Measurements from ENCODE around the gene HDAC4. TPM values are rescaled to one million over a fixed set of nuclear protein-coding genes. Genes with fewer than 3 reads are reported as not detected.

Gene HDAC4
- total and polyA plus RNA-seq, 2 of the 8 experiments (the other 6 are each of a cell fraction or from before 2014, with no cell fraction given), result 15.4 to 31.5 TPM

DNA sequence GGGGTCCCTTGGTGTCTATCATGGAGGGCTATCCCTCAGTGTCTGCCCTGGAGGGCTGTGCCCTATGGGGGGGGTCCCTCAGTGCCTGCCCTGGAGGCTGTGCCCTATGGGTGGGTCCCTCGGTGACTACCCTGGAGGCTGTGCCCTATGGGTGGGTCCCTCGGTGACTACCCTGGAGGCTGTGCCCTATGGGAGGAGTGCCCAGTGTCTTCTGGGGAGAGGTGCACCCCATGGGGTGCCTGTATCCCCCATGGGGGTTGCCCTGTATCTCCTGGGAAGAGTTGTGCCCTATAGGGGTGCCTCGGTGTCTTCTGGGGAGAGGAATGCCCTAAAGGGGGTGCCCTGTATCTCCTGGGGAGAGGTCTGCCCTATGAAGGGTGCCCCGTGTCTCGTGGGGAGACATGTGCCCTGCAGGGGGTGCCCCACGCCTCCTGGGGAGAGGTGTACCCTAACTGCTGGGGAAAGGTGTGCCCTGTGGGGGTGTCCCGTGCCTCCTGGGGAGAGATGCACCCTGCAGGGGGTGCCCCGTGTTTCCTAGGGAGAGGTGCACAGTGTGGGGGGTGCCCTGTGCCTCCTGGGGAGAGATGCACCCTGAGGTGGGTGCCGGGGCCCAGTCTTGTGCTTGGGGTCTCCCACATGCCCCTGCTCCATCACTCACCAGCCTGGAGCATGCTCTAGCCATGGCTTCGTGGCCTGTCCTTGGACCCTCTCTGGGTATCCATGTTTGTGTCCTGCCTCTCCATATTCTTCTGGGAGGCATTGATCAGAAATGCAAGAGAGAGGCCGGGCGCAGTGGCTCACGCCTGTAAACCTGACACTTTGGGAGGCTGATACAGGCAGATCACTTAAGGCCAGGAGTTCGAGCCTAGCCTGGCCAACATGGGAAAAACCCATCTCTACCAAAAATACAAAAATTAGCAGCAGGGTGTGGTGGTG lies 215.6 kb downstream of the HDAC4 start:
- CTCF ChIA-PET (ENCODE audit: partially characterized antibody), result no interaction called here
- Histone ChIP-seq H3K4ac (replicated peaks; ENCODE audit: insufficient read length, low read depth, low read length) (no peak overlapping the region), H3K4me2 (ENCODE audit: insufficient read depth in 1 of 2, low read depth in 2 of 2, low read length in 2 of 2) (no peak overlapping the region), H3K23me2 (ENCODE audit: low read depth, low read length) (no peaks in the 10 kb centered on the region), H3K9ac (replicated peaks in 1 of 4; ENCODE audit: extremely low read depth in 1 of 4, low read depth in 3 of 4, low read length in 3 of 4) (no peak overlapping the region), H2BK20ac (ENCODE audit: low read length) (no peak overlapping the region), H3K9me3 (ENCODE audit: insufficient read depth in 2 of 2, low read depth in 1 of 2, low read length in 1 of 2) (peaks cover 4 to 11% of the 10 kb centered on the region in 2 experiments), H3K23ac (ENCODE audit: insufficient read length) (no peak overlapping the region), H2BK5ac (ENCODE audit: low read depth, low read length) (no peak overlapping the region), H2BK12ac (ENCODE audit: low read depth, low read length) (no peak overlapping the region), H4K20me1 (replicated peaks in 1 of 2; ENCODE audit: control insufficient read depth in 1 of 2, insufficient read depth in 2 of 2, low read length in 2 of 2) (no peaks in the 10 kb centered on the region), H3K79me2 (ENCODE audit: control insufficient read depth in 1 of 2, insufficient read depth in 2 of 2, low read length in 2 of 2) (no peaks in the 10 kb centered on the region; a peak in 1 of 4 replicates), H2BK15ac (ENCODE audit: low read length) (no peak overlapping the region), H2AFZ (ENCODE audit: low read length) (no peak overlapping the region), H3K79me1 (ENCODE audit: low read depth, low read length) (no peaks in the 10 kb centered on the region; the same call in 1 of the 2 replicates), H3K56ac (replicated peaks; ENCODE audit: insufficient read length, low read depth, low read length) (no peak overlapping the region), H3K18ac (ENCODE audit: extremely low read depth, low read length) (no peak overlapping the region), H2BK120ac (replicated peaks; ENCODE audit: low read depth, low read length) (no peak overlapping the region), H3K36me3 (ENCODE audit: control insufficient read depth in 2 of 4, insufficient read depth in 4 of 4, low read length in 3 of 4) (peaks cover 0 to 13% (median 8%) of the 10 kb centered on the region in 4 experiments; a peak in 7 of 8 replicates), H3K4me1 (replicated peaks in 1 of 4; ENCODE audit: control insufficient read depth in 3 of 4, insufficient read depth in 4 of 4, low read length in 3 of 4) (no peaks in the 10 kb centered on the region; a peak in 1 of 7 replicates), H4K91ac (replicated peaks; ENCODE audit: insufficient read length, low read length) (no peak overlapping the region), H3K27ac (ENCODE audit: low read depth, low read length) (no peak overlapping the region), H4K8ac (ENCODE audit: extremely low read depth, insufficient read depth, low read length) (no peak overlapping the region), H3K4me3 (ENCODE audit: extremely low read depth in 1 of 4, insufficient read depth in 2 of 4, low read depth in 3 of 4, low read length in 4 of 4) (no peak overlapping the region), H3K27me3 (replicated peaks in 1 of 4; ENCODE audit: control insufficient read depth in 3 of 4, extremely low read depth in 1 of 4, insufficient read depth in 3 of 4, low read length in 3 of 4) (no peaks in the 10 kb centered on the region), H4K5ac (ENCODE audit: insufficient read length, low read depth, low read length) (no peak overlapping the region), H2AK5ac (ENCODE audit: low read depth, low read length) (no peak overlapping the region), H3K14ac (ENCODE audit: insufficient read length) (no peak overlapping the region)
- POLR2A ChIA-PET (ENCODE audit: partially characterized antibody), result no interaction called here
- no peak for FAIRE-seq
- WGBS, 2 experiments (ENCODE audit: extremely low coverage in 1 of 2, insufficient coverage in 1 of 2, insufficient read length in 1 of 2, insufficient replicate concordance in 2 of 2, low coverage in 1 of 2, low lambda C conversion rate in 2 of 2, missing lambda C conversion rate in 1 of 2), result 89% methylated on average over 14 of the region's 14 CpGs; no CpG with 5 or more reads in 1 of the 2 experiments
- DNase-seq (ENCODE audit: low read depth in 1 of 2, low spot score in 2 of 2), result no peak
- TF ChIP-seq, protein P1, sequence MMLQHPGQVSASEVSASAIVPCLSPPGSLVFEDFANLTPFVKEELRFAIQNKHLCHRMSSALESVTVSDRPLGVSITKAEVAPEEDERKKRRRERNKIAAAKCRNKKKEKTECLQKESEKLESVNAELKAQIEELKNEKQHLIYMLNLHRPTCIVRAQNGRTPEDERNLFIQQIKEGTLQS (IDR thresholded peaks at IDR 0.05; ENCODE audit: insufficient read depth, low read depth, low read length), result no peak
- TF ChIP-seq RNF2 (IDR thresholded peaks at IDR 0.05; ENCODE audit: borderline replicate concordance, low read depth, low read length, missing control alignments, poor library complexity, severe bottlenecking) (no peak), SIRT6 (IDR thresholded peaks at IDR 0.05; ENCODE audit: low read length) (no peak), NRF1 (IDR thresholded peaks at IDR 0.05; ENCODE audit: low read depth, low read length) (no peak), EP300 (IDR thresholded peaks at IDR 0.05; ENCODE audit: borderline replicate concordance in 1 of 2, low read depth in 2 of 2, low read length in 2 of 2) (no peak), FOSL1 (IDR thresholded peaks at IDR 0.05; ENCODE audit: insufficient read depth, low read depth, low read length) (no peak), TCF12 (IDR thresholded peaks at IDR 0.05; ENCODE audit: low read depth, low read length) (no peak), RFX5 (IDR thresholded peaks at IDR 0.05; ENCODE audit: borderline replicate concordance, low read depth, low read length) (no peak), BRCA1 (IDR thresholded peaks at IDR 0.05; ENCODE audit: low read depth, low read length) (no peak)
- TF ChIP-seq, protein P2, sequence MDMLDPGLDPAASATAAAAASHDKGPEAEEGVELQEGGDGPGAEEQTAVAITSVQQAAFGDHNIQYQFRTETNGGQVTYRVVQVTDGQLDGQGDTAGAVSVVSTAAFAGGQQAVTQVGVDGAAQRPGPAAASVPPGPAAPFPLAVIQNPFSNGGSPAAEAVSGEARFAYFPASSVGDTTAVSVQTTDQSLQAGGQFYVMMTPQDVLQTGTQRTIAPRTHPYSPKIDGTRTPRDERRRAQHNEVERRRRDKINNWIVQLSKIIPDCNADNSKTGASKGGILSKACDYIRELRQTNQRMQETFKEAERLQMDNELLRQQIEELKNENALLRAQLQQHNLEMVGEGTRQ (IDR thresholded peaks at IDR 0.05; ENCODE audit: low read length), result no peak

Data from H1 (cell line).